ENCODE measurements around the gene SH2D5.
A peak's percentile ranks its signal among the peaks of the same experiment; 100 is the strongest.

The SH2D5 gene

GRCh38 chr1:20732588-20733359, at the start of gene SH2D5:
Gene SH2D5, minus strand, starts transcription at chr1:20732703. Its CDS starts 4,659 bp downstream, at chr1:20728044.
- FAIRE-seq (peak; percentile 95), DNase-seq (ENCODE audit: low spot score) (peak; percentile 96)

DNA sequence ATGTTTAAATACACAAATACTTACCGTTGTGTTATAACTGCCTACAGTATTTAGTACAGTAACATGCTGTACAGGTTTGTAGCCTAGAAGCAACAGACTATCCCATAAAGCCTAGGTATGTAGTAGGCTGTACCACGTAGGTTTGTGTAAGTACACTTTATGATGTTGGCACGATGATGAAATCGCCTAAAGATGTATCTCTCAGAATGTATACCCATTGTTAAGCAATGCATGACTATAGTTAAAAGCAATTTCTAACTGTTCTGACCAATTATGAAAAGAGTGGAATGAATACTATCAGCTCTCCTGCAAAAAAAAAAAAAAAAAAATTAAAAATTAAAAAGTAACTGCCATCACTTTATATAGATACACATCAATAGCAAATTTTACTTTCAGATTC, 43.2 kb upstream of the SH2D5 start:
- no peak for FAIRE-seq

DNA sequence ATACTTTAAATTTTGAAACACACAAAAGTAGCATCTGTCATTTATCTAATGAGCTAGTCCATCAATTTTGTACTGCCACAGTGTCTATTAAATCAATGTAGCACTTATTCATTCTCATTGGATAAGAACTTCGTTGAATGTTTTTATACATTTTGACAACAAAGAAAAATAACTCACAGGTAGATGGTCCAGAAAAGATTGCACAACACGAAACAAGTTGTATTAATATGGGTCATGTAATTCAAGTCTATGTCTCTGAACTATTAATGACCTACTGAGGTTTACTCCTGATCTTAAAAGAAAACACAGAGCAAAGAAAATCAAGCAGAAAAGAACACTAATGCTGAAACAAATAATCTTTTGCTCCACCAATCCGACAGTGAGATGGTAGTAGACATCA, 39.3 kb upstream of the SH2D5 start:
- DNase-seq (ENCODE audit: low spot score) (no peak), FAIRE-seq (no peak)

More for the DNA sequence above, 43.2 kb upstream of the SH2D5 start:
- no peak for DNase-seq (ENCODE audit: low spot score)

GRCh38 chr1:20770314-20771087, 38.0 kb upstream of the SH2D5 start:
- FAIRE-seq (no peak), DNase-seq (ENCODE audit: low spot score) (no peak)

DNA sequence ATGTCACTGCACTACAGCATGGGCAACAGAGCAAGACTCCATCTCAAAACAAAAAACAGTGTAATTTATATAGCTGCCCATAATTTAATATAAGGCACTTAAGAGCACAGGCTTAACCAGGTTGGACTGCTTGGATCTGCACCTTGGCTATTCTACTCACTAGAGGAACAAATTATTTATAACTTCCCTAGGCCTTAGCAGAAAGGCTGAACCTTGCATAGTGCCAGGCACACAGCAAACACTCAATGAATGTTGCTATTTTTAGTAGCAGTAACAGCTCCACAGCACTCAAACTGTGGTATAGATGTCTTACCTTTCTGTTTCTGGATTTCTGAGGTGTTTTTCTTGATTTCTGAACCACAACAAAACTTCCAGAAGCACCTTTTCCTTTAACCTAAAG, 34.8 kb upstream of the SH2D5 start:
- DNase-seq (ENCODE audit: low spot score) (no peak), FAIRE-seq (no peak)

- DNase-seq (ENCODE audit: low spot score) (no peak), FAIRE-seq (no peak)
Observed at GRCh38 chr1:20763417-20763816, 30.9 kb upstream of the SH2D5 start.

DNA sequence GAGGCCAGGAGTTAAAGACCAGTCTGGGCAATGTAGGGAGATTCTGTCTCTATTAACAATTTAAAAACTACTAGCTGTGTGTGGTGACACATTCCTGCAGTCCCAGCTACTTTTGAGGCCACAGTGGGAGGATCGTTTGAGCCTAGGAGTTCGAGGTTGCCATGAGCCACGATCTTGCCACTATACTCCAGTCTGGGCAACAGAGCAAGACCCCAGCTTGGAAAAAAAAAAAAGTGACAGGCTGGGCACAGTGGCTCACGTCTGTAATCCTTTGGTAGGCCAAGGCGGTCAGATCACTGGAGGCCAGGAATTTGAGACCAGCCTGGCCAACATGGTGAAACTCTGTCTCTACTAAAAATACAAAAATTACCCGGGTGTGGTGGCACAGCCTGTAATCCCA, 27.8 kb upstream of the SH2D5 start:
- no peak for DNase-seq (ENCODE audit: low spot score)
- FAIRE-seq, result no peak

GRCh38 chr1:20753589-20753988, 21.1 kb upstream of the SH2D5 start:
- DNase-seq (ENCODE audit: low spot score) (no peak), FAIRE-seq (no peak)

- DNase-seq (ENCODE audit: low spot score) (no peak), FAIRE-seq (no peak)
Observed at GRCh38 chr1:20751462-20751990, 19.0 kb upstream of the SH2D5 start.

GRCh38 chr1:20742671-20743070, 10.2 kb upstream of the SH2D5 start:
- FAIRE-seq, result no peak

GRCh38 chr1:20740781-20741180, 8.3 kb upstream of the SH2D5 start:
- DNase-seq (ENCODE audit: low spot score) (no peak), FAIRE-seq (no peak)

More at GRCh38 chr1:20742671-20743070, 10.2 kb upstream of the SH2D5 start:
- DNase-seq (ENCODE audit: low spot score), result no peak

DNA sequence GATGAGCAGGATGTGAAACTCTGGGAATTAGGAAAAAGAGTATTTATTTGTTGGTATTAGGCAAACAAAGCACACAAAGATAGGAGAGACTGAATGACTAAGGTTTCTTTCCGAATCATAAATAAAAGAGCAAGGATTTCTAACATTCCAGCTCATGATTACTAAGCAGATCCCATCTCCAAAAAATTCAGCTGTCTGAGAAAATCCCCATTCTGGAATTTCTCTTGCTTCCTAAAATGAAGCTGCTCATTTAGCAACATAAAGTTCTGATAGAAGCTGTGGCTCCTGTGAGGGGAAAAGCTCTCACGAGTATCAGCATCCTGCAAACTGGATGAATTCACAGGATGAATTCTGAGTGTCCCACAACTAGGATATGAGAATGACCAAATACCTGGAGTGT, 6.7 kb upstream of the SH2D5 start:
- FAIRE-seq (no peak), DNase-seq (ENCODE audit: low spot score) (no peak)

GRCh38 chr1:20735581-20736111, 3.1 kb upstream of the SH2D5 start:
- FAIRE-seq, result no peak

DNA sequence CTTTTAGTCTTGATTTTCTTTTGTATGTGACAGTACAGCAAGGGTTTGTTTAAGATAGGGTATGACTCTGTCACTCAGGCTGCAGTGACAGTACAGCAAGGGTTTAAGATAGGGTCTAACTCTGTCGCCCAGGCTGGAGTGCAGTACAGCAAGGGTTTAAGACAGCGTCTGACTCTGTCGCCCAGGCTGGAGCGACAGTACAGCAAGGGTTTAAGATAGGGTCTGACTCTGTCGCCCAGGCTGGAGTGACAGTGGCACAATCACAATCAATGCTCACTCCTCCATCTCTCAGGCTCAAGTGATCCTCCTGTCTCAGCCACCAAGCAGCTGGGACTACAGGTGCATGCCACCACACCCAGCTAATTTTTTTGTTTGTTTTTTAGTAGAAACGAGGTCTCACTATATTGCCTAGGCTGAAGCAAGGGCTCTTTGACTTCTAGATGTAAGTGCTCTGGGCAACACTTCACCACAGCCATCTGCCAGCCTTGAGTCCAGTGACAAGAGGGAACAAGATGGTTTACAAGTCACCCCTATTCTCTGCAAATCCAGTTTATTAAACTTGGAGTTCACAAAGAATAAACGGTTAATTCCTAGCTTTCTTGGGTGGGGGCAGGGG, 965 bp upstream of the SH2D5 start:
- FAIRE-seq (no peak), DNase-seq (ENCODE audit: low spot score) (no peak)

More at GRCh38 chr1:20735581-20736111, 3.1 kb upstream of the SH2D5 start:
- DNase-seq (ENCODE audit: low spot score), result no peak

DNA sequence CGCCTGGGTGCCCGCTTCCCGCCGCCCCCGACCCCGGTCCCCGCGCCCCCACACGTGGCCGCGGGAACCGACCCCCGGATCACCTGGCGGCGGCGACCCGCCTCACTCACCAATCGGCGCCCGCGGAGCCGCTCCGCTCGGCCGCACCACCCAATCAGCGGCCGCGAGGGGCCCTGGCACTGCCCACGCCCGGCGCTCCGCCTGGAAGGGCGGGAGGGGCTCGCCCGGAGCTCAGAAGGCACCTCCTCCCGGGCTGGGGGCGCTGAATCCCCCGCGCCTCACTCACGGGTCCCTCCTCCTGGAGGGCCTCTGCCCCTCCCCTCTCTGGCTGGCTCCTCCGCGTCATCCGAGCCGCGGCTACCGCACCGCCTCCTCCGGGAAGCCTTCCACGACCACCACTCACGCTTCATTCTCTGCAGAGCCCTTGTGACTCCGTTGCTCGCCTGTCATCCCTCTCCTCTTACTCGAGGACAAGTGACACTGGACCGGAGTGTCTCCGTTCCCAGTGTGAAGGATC, 374 bp downstream of the SH2D5 start:
- peak; percentile 65 for DNase-seq (ENCODE audit: low spot score)
- FAIRE-seq, result no peak

- FAIRE-seq, result no peak
Observed at GRCh38 chr1:20731057-20731991, 1.2 kb downstream of the SH2D5 start.

GRCh38 chr1:20730690-20731056, 1.8 kb downstream of the SH2D5 start:
- no peak for FAIRE-seq

More at GRCh38 chr1:20731057-20731991, 1.2 kb downstream of the SH2D5 start:
- no peak for DNase-seq (ENCODE audit: low spot score)

GRCh38 chr1:20729990-20730689, 2.4 kb downstream of the SH2D5 start:
- FAIRE-seq (no peak), DNase-seq (ENCODE audit: low spot score) (no peak)

More at GRCh38 chr1:20730690-20731056, 1.8 kb downstream of the SH2D5 start:
- no peak for DNase-seq (ENCODE audit: low spot score)

- DNase-seq (ENCODE audit: low spot score) (no peak), FAIRE-seq (no peak)
Observed at GRCh38 chr1:20729155-20729931, 3.2 kb downstream of the SH2D5 start.
